HepG2 (cell line): ENCODE measurements around the gene COPS7A. TPM values are rescaled to one million over a fixed set of nuclear protein-coding genes. Genes with fewer than 3 reads are reported as not detected.

Experiments used
- HMG20A ChIP-seq: IDR thresholded peaks from 2 replicates; pipeline ENCODE4 v1.6.1; 2016; ENCODE audit warnings: borderline replicate concordance
- IRF2 ChIP-seq: IDR thresholded peaks from 2 replicates; pipeline ENCODE4 v1.6.1; 2018; ENCODE audit warnings: missing genetic modification reagents, missing compliant biosample characterization
- LCORL ChIP-seq, 2 experiments: fragments of 450-650 bp in 1 of 2; sonication (generic) in 1 of 2; formaldehyde crosslinking in 1 of 2; IDR thresholded peaks; 2 replicates each; pipeline versions ENCODE4 v1.5.0 to v1.6.1; 2017 to 2020; ENCODE audit warnings: antibody characterized with exemption in 1 of 2, missing genetic modification reagents in 1 of 2
- MTA3 ChIP-seq: sonication (generic); formaldehyde crosslinking; IDR thresholded peaks from 2 replicates; pipeline ENCODE4 v1.4.0; 2020; ENCODE audit warnings: missing genetic modification reagents
- NR2F2 ChIP-seq: IDR thresholded peaks from 2 replicates; pipeline ENCODE4 v1.6.1; 2012; ENCODE audit warnings: low read depth, inconsistent platforms, borderline replicate concordance
- PAX8 ChIP-seq: sonication (generic); formaldehyde crosslinking; IDR thresholded peaks from 2 replicates; pipeline ENCODE4 v1.8.0; 2022; ENCODE audit warnings: mild to moderate bottlenecking, missing genetic modification reagents, borderline replicate concordance
- SAP130 ChIP-seq: IDR thresholded peaks from 2 replicates; pipeline ENCODE4 v1.6.1; 2016; ENCODE audit warnings: low read depth
- SIN3B ChIP-seq: fragments of 150-350 bp; IDR thresholded peaks from 2 replicates; pipeline ENCODE4 v1.6.1; 2014; ENCODE audit warnings: low read length
- SNRNP70 ChIP-seq: fragments of 200-400 bp; formaldehyde crosslinking; IDR thresholded peaks from 2 replicates; pipeline ENCODE4 v1.6.1; 2017; ENCODE audit warnings: mild to moderate bottlenecking, low read depth, low read length, moderate library complexity
- SRSF9 ChIP-seq: fragments of 200-400 bp; formaldehyde crosslinking; IDR thresholded peaks from 2 replicates; pipeline ENCODE4 v1.6.1; 2018; ENCODE audit warnings: borderline replicate concordance, mild to moderate bottlenecking, low read depth, low read length; ENCODE audit not compliant: insufficient read depth, poor library complexity, severe bottlenecking
- SYNCRIP ChIP-seq: fragments of 200-400 bp; formaldehyde crosslinking; IDR thresholded peaks from 2 replicates; pipeline ENCODE4 v1.6.1; 2018; ENCODE audit warnings: mild to moderate bottlenecking, low read depth, low read length; ENCODE audit not compliant: insufficient read depth
- ZBTB7A ChIP-seq: sonication (generic); formaldehyde crosslinking; IDR thresholded peaks from 2 replicates; pipeline ENCODE4 v1.8.0; 2022; ENCODE audit warnings: mild to moderate bottlenecking, missing genetic modification reagents
- ZKSCAN8 ChIP-seq: IDR thresholded peaks from 2 replicates; pipeline ENCODE4 v1.6.1; 2016; ENCODE audit warnings: borderline replicate concordance, missing genetic modification reagents, missing compliant biosample characterization
- ZNF496 ChIP-seq: sonication (generic); formaldehyde crosslinking; IDR thresholded peaks from 2 replicates; pipeline ENCODE4 v1.8.1; 2023; ENCODE audit warnings: mild to moderate bottlenecking, moderate library complexity, missing genetic modification reagents; ENCODE audit not compliant: insufficient replicate concordance
- ZNF549 ChIP-seq: sonication (generic); formaldehyde crosslinking; IDR thresholded peaks from 2 replicates; pipeline ENCODE4 v1.5.0; 2020; ENCODE audit warnings: missing genetic modification reagents
- ZNF768 ChIP-seq: sonication (generic); formaldehyde crosslinking; IDR thresholded peaks from 2 replicates; pipeline ENCODE4 v1.4.0; 2020; ENCODE audit warnings: missing genetic modification reagents
- polyA plus RNA-seq, 8 experiments: library from polyadenylated mRNA; depleted of rRNA in 3 of 8; stranded (reverse) in 7 of 8; unstranded in 1 of 8; fragments of >200 nt; fragmentation: Illumina TruSeq in 4 of 8; extraction: Trizol in 4 of 8; gene quantifications; 2 replicates each; pipeline versions ENCODE4 v1.2.1 to v1.2.3, GENCODE V29; 2011 to 2016; ENCODE audit warnings: low read depth in 4 of 8, missing spikeins in 1 of 8, mixed read lengths in 1 of 8; ENCODE audit not compliant: insufficient read depth in 1 of 8
- total RNA-seq, 5 experiments: library from RNA; depleted of rRNA; stranded (reverse); fragments of >200 nt; fragmentation: Illumina TruSeq; extraction: Trizol; gene quantifications; 2 replicates each; pipeline ENCODE4 v1.2.3, GENCODE V29; 2016; ENCODE audit warnings: low read depth in 1 of 5
- TF ChIP-seq, protein P1 (sequence below): sonication (generic); formaldehyde crosslinking; IDR thresholded peaks from 2 replicates; pipeline ENCODE4 v1.4.0; 2020; ENCODE audit warnings: missing genetic modification reagents
- TF ChIP-seq, protein P2 (sequence below): sonication (generic); formaldehyde crosslinking; IDR thresholded peaks from 2 replicates; pipeline ENCODE4 v1.8.0; 2022; ENCODE audit warnings: missing genetic modification reagents, mild to moderate bottlenecking, borderline replicate concordance

Gene COPS7A
- total and polyA plus RNA-seq, 2 of the 13 experiments (the other 11 are each of a cell fraction or from before 2014, with no cell fraction given): 40.0 to 73.6 TPM

DNA sequence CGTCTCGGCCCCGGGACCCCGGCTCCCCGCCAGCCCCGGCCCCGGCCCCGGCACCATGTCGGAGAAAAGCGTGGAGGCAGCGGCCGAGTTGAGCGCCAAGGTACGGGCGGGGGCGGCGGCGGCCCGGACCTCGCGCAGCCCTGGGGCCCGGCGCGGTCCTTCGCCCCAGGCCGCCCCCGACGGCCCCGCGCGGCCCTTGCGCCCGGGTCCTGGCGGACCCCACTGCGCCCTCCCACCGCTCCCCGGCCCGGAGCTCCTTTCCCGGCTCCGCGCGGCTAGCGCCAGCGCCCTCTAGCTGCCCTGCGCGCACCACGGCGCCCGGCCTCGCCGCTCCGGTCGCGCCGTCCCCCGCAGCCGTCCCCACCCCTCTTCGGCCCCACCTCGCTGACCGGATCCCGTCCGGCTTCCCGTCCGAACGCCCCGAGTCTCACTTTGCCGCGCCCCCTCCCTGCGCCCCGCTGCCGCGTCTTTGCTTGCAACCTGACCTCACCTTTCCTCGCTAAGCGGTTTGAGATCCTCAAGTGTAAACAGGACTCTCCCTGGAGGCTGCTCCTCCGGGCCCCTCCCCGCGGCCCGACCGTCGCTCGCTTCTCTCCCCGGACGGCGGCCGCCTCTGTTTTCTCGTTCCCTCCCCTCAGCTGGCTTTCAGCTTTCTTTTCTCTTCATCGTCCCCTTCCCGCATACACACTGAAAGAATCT, 43.0 kb downstream of the COPS7A start (continued):
- TF ChIP-seq, protein P1, sequence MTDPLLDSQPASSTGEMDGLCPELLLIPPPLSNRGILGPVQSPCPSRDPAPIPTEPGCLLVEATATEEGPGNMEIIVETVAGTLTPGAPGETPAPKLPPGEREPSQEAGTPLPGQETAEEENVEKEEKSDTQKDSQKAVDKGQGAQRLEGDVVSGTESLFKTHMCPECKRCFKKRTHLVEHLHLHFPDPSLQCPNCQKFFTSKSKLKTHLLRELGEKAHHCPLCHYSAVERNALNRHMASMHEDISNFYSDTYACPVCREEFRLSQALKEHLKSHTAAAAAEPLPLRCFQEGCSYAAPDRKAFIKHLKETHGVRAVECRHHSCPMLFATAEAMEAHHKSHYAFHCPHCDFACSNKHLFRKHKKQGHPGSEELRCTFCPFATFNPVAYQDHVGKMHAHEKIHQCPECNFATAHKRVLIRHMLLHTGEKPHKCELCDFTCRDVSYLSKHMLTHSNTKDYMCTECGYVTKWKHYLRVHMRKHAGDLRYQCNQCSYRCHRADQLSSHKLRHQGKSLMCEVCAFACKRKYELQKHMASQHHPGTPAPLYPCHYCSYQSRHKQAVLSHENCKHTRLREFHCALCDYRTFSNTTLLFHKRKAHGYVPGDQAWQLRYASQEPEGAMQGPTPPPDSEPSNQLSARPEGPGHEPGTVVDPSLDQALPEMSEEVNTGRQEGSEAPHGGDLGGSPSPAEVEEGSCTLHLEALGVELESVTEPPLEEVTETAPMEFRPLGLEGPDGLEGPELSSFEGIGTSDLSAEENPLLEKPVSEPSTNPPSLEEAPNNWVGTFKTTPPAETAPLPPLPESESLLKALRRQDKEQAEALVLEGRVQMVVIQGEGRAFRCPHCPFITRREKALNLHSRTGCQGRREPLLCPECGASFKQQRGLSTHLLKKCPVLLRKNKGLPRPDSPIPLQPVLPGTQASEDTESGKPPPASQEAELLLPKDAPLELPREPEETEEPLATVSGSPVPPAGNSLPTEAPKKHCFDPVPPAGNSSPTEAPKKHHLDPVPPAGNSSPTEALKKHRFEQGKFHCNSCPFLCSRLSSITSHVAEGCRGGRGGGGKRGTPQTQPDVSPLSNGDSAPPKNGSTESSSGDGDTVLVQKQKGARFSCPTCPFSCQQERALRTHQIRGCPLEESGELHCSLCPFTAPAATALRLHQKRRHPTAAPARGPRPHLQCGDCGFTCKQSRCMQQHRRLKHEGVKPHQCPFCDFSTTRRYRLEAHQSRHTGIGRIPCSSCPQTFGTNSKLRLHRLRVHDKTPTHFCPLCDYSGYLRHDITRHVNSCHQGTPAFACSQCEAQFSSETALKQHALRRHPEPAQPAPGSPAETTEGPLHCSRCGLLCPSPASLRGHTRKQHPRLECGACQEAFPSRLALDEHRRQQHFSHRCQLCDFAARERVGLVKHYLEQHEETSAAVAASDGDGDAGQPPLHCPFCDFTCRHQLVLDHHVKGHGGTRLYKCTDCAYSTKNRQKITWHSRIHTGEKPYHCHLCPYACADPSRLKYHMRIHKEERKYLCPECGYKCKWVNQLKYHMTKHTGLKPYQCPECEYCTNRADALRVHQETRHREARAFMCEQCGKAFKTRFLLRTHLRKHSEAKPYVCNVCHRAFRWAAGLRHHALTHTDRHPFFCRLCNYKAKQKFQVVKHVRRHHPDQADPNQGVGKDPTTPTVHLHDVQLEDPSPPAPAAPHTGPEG (CRISPR knock-in tag): no peak; the same call in 1 of the 2 replicates
- TF ChIP-seq HMG20A (CRISPR knock-in tag) (no peak), ZNF496 (CRISPR knock-in tag) (no peak), MTA3 (CRISPR knock-in tag) (no peak), LCORL (IDR thresholded peaks at IDR 0.05) (no peak), LCORL (CRISPR knock-in tag; IDR thresholded peaks at IDR 0.05) (no peak), NR2F2 (peak; percentile 18; the same call in 1 of the 2 replicates), IRF2 (CRISPR knock-in tag) (no peak), SNRNP70 (no peak), ZNF768 (CRISPR knock-in tag) (0 out of 2 replicates have a peak, but pooled peaks have one; percentile 11), ZKSCAN8 (CRISPR knock-in tag) (no peak), PAX8 (CRISPR knock-in tag) (no peak), SRSF9 (no peak), SIN3B (no peak), SYNCRIP (no peak), SAP130 (CRISPR knock-in tag) (peak; percentile 77), ZNF549 (CRISPR knock-in tag) (no peak), ZBTB7A (no peak)
- TF ChIP-seq, protein P2, sequence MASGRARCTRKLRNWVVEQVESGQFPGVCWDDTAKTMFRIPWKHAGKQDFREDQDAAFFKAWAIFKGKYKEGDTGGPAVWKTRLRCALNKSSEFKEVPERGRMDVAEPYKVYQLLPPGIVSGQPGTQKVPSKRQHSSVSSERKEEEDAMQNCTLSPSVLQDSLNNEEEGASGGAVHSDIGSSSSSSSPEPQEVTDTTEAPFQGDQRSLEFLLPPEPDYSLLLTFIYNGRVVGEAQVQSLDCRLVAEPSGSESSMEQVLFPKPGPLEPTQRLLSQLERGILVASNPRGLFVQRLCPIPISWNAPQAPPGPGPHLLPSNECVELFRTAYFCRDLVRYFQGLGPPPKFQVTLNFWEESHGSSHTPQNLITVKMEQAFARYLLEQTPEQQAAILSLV (CRISPR knock-in tag): no peak
